ENCODE measurements around the gene TBC1D2.

The TBC1D2 gene

DNA sequence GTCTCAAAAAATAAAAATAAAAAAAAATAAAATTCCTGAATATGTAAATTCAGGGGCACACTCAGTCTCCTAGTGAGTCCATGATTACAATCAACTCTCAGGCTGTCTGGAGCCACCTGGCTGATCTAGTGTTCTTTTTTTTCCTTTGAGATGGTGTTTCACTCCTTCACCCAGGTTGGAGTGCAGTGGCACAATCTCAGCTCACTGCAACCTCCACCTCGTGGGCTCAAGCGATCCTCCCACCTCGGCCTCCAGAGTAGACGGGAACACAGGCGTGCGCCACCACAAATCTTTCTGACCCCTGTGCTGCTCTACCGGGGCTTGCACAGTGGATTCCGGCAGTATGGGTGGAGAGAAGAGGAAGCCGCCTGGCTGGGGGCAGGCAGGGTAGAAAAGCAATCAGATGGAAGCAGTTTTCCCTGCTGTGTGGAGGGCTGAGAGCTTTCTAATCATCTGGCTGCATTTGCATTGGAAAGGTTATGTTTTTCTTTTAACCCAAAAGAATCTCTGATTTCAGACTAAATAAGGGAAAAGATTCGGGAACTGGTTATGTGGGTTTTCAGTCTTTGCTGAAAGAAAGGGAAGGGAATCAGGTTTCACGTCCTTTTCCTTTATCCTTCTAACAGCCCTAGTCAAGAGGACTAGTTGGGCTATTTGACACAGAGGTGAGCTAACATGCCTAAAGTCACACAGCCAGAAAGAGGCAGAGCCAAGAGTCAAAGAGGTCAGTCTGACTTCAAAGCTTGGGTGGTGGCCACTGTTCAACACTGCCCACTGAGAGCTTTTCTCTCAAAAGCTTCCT lies 36.7 kb downstream of the TBC1D2 start:
- DNase-seq (ENCODE audit: low read depth, low spot score): peak; percentile 80
- Histone ChIP-seq H3K27me3 (ENCODE audit: control insufficient read depth, insufficient read depth, low read length) (no peaks in the 10 kb centered on the region), H3K4me1 (ENCODE audit: control insufficient read depth, insufficient read depth, low read length) (peaks cover 8% of the 10 kb centered on the region), H3K4me3 (ENCODE audit: low read length) (no peak overlapping the region), H3K27ac (ENCODE audit: low read length) (peak overlapping the region; percentile 73), H3K9me3 (ENCODE audit: control insufficient read depth, insufficient read depth, low read length) (no peaks in the 10 kb centered on the region), H3K36me3 (ENCODE audit: control insufficient read depth, insufficient read depth, low read length) (peaks cover 2% of the 10 kb centered on the region)
- no CpG with 5 or more reads among the region's 11 CpGs for WGBS (ENCODE audit: insufficient coverage, insufficient read length)

DNA sequence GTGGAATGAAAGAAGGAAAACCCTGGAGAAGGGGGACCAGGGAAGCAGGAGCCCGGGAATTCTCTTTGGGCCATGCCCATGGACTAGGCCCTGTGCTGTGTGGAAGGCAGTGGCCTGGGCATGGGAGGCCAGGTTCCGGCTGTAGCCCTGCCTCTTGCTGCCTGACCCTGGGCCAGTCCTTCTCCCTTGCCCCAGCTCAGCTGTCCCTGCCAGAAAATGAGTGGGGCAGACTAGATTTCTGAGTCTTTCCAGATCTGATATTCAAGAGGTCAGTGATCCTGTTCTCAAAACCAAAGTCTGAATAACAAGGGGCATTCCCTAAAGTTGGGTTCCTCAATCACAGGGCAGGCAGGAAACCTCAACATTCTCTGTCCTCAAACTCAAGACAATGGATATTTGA lies 38.2 kb downstream of the TBC1D2 start:
- H3K36me3 ChIP-seq (ENCODE audit: control insufficient read depth, insufficient read depth, low read length): peaks cover 2% of the 10 kb centered on the region
- H3K9me3 ChIP-seq (ENCODE audit: control insufficient read depth, insufficient read depth, low read length): no peaks in the 10 kb centered on the region
- DNase-seq (ENCODE audit: low read depth, low spot score): no peak
- peaks cover 7% of the 10 kb centered on the region for H3K4me1 ChIP-seq (ENCODE audit: control insufficient read depth, insufficient read depth, low read length)
- no peak overlapping the region for H3K27ac ChIP-seq (ENCODE audit: low read length)
- no CpG with 5 or more reads among the region's 2 CpGs for WGBS (ENCODE audit: insufficient coverage, insufficient read length)
- no peaks in the 10 kb centered on the region for H3K27me3 ChIP-seq (ENCODE audit: control insufficient read depth, insufficient read depth, low read length)
- H3K4me3 ChIP-seq (ENCODE audit: low read length): no peak overlapping the region

DNA sequence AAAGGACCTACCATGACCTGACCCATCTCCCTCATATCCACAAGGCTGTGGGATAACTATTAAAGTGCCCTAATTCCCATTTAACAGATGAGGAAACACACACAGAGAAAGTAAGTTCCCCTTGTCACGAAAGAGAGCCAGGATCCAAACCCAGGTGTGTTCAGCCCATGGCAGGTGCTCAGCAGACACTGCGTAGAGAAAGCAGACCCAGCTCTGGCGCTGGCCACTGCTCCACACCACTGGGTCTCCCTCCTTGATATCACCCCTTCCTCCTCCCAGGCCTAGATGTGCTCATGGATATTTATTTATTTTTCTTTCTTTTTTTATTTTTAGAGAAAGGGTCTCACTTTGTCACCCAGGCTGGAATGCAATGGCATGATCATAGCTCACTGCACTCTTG lies 39.1 kb downstream of the TBC1D2 start:
- Histone ChIP-seq H3K9me3 (ENCODE audit: control insufficient read depth, insufficient read depth, low read length) (no peaks in the 10 kb centered on the region), H3K4me3 (ENCODE audit: low read length) (no peak overlapping the region), H3K27ac (ENCODE audit: low read length) (no peak overlapping the region), H3K36me3 (ENCODE audit: control insufficient read depth, insufficient read depth, low read length) (peaks cover 2% of the 10 kb centered on the region), H3K4me1 (ENCODE audit: control insufficient read depth, insufficient read depth, low read length) (peaks cover 7% of the 10 kb centered on the region), H3K27me3 (ENCODE audit: control insufficient read depth, insufficient read depth, low read length) (no peaks in the 10 kb centered on the region)
- no peak for DNase-seq (ENCODE audit: low read depth, low spot score)
- no CpG with 5 or more reads among the region's 3 CpGs for WGBS (ENCODE audit: insufficient coverage, insufficient read length)

DNA sequence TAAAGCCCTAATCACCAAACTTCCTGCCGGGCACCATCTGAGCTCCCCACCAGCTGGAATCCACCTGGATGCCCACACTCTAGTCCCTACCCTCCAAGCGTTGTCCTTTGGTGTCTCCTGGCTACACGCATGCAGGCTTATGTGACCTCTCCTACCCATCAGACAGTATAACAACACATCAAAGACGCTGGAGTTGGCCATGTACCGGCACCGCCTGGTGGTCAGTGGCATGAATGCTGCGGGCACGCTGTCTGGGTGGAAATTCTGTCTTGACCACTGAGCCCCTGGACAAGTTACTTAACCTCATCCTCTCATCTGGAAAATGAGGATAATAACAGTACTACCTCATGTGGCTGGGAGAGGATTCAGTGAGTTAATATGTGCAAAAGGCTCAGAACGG lies 39.6 kb downstream of the TBC1D2 start:
- Histone ChIP-seq H3K4me3 (ENCODE audit: low read length) (no peak overlapping the region), H3K4me1 (ENCODE audit: control insufficient read depth, insufficient read depth, low read length) (peaks cover 7% of the 10 kb centered on the region), H3K36me3 (ENCODE audit: control insufficient read depth, insufficient read depth, low read length) (peaks cover 2% of the 10 kb centered on the region), H3K9me3 (ENCODE audit: control insufficient read depth, insufficient read depth, low read length) (no peaks in the 10 kb centered on the region), H3K27ac (ENCODE audit: low read length) (no peak overlapping the region), H3K27me3 (ENCODE audit: control insufficient read depth, insufficient read depth, low read length) (no peaks in the 10 kb centered on the region)
- DNase-seq (ENCODE audit: low read depth, low spot score): no peak
- no CpG with 5 or more reads among the region's 9 CpGs for WGBS (ENCODE audit: insufficient coverage, insufficient read length)

DNA sequence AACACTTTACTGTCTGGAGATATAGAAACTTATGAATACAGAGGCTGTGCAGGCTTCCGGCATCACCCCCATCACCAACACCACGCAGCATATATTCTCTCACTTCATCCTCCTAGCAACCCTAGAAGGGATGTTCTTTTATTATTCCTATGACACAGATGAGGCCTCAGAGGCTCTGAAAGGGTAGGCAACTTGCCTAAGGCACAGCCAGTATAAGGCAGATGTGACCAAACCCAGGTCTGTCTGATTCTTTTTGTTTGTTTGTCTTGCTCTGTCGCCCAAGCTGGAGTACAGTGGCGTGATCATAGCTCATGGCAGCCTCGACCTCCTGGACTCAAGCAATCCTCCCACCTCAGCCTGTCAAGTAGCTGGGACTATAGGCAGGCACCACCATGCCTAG lies 40.2 kb downstream of the TBC1D2 start:
- Histone ChIP-seq H3K27ac (ENCODE audit: low read length) (no peak overlapping the region), H3K4me1 (ENCODE audit: control insufficient read depth, insufficient read depth, low read length) (peaks cover 7% of the 10 kb centered on the region), H3K9me3 (ENCODE audit: control insufficient read depth, insufficient read depth, low read length) (no peaks in the 10 kb centered on the region), H3K4me3 (ENCODE audit: low read length) (no peak overlapping the region), H3K36me3 (ENCODE audit: control insufficient read depth, insufficient read depth, low read length) (peaks cover 6% of the 10 kb centered on the region), H3K27me3 (ENCODE audit: control insufficient read depth, insufficient read depth, low read length) (no peaks in the 10 kb centered on the region)
- no peak for DNase-seq (ENCODE audit: low read depth, low spot score)
- WGBS (ENCODE audit: insufficient coverage, insufficient read length): no CpG with 5 or more reads among the region's 5 CpGs

DNA sequence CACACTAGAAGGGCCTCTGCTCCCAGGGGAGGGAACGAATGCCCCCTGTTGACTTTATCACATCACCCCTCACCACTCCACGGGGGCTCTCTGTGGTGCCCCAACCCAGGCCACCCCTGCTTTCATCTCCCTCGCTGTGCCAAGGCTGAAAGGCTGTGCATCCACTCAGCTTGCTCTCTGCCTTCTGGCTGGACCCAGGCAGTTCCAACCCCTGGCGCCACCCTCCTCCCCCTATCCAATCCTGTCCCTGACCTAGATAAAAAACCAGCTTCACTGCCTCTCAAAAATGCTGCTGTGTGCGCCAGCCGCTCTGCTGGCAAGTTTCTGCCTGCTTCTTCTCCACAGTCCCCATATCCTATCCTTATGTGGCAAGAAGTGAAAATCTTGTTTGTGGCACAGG lies 40.6 kb downstream of the TBC1D2 start:
- Histone ChIP-seq H3K4me1 (ENCODE audit: control insufficient read depth, insufficient read depth, low read length) (peaks cover 5% of the 10 kb centered on the region), H3K9me3 (ENCODE audit: control insufficient read depth, insufficient read depth, low read length) (no peaks in the 10 kb centered on the region), H3K36me3 (ENCODE audit: control insufficient read depth, insufficient read depth, low read length) (peaks cover 6% of the 10 kb centered on the region), H3K4me3 (ENCODE audit: low read length) (no peak overlapping the region), H3K27ac (ENCODE audit: low read length) (no peak overlapping the region), H3K27me3 (ENCODE audit: control insufficient read depth, insufficient read depth, low read length) (no peaks in the 10 kb centered on the region)
- DNase-seq (ENCODE audit: low read depth, low spot score): no peak
- no CpG with 5 or more reads among the region's 6 CpGs for WGBS (ENCODE audit: insufficient coverage, insufficient read length)

DNA sequence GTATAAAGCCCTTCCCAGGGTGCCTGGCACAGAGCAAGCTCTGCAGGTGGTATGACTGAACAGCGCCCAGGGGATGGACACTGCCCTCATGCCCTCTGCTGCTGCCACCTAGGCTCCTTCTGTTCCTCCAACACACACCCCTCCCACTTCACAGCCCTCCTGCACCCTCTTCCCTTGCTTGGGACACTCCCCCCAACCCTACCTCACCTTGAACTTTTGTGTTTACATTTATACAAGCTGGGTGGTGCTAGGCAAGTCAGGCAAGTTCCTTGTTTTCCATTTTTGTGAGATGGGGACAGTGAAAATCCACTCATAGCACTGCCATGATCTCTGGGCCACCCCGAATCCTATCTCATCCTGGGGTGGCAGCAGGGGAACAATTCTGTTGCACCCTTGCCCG lies 44.2 kb downstream of the TBC1D2 start:
- no peaks in the 10 kb centered on the region for H3K27me3 ChIP-seq (ENCODE audit: control insufficient read depth, insufficient read depth, low read length)
- peaks cover 1% of the 10 kb centered on the region for H3K4me1 ChIP-seq (ENCODE audit: control insufficient read depth, insufficient read depth, low read length)
- H3K9me3 ChIP-seq (ENCODE audit: control insufficient read depth, insufficient read depth, low read length): no peaks in the 10 kb centered on the region
- no peak overlapping the region for H3K27ac ChIP-seq (ENCODE audit: low read length)
- peaks cover 10% of the 10 kb centered on the region for H3K36me3 ChIP-seq (ENCODE audit: control insufficient read depth, insufficient read depth, low read length)
- no peak for DNase-seq (ENCODE audit: low read depth, low spot score)
- WGBS (ENCODE audit: insufficient coverage, insufficient read length): no CpG with 5 or more reads among the region's 3 CpGs
- H3K4me3 ChIP-seq (ENCODE audit: low read length): no peak overlapping the region

DNA sequence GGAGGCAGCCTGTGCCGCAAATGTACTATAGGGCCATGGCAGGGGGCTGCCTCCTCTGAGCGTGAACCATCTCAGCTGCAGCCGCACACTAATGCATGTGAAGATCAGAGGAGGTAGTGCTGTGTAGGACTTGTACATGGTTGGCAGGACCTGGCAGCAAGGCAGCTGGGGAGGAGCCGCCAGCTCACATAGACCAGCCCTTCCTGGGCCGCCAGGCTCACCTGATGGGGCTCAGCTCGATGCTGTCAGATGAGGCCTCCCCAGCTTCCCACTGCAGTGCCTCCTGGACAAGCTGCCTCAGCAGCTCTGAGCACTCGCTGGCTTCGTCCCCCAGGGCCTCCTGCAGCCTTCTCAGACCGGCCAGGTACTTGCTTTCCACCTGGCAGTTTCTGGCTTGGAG lies 45.0 kb downstream of the TBC1D2 start:
- no peak for DNase-seq (ENCODE audit: low read depth, low spot score)
- Histone ChIP-seq H3K4me3 (ENCODE audit: low read length) (no peak overlapping the region), H3K27me3 (ENCODE audit: control insufficient read depth, insufficient read depth, low read length) (no peaks in the 10 kb centered on the region), H3K4me1 (ENCODE audit: control insufficient read depth, insufficient read depth, low read length) (peaks cover 1% of the 10 kb centered on the region; the same call in 1 of the 2 replicates), H3K9me3 (ENCODE audit: control insufficient read depth, insufficient read depth, low read length) (no peaks in the 10 kb centered on the region), H3K27ac (ENCODE audit: low read length) (no peak overlapping the region), H3K36me3 (ENCODE audit: control insufficient read depth, insufficient read depth, low read length) (peaks cover 10% of the 10 kb centered on the region)
- WGBS (ENCODE audit: insufficient coverage, insufficient read length): no CpG with 5 or more reads among the region's 9 CpGs

DNA sequence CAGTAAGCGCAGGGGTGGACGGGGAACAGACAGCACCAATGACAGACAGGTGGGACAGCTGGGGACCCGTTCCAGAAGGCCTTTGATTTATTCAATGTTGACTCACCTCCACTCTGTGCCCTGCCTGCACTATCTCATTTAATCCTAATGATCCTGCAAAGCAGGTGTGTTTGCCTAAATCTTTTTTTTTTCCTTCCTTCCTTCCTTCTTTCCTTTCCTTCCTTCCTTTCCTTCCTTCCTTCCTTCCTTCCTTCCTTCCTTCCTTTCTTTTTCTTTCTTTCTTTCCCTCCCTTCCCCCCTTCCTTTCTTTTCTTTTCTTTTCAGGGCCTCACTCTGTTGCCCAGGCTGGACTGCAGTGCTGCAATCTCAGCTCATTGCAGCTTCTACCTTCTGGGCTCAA lies 45.9 kb downstream of the TBC1D2 start:
- no peaks in the 10 kb centered on the region for H3K27me3 ChIP-seq (ENCODE audit: control insufficient read depth, insufficient read depth, low read length)
- DNase-seq (ENCODE audit: low read depth, low spot score): no peak
- H3K9me3 ChIP-seq (ENCODE audit: control insufficient read depth, insufficient read depth, low read length): no peaks in the 10 kb centered on the region
- H3K4me3 ChIP-seq (ENCODE audit: low read length): no peak overlapping the region
- H3K4me1 ChIP-seq (ENCODE audit: control insufficient read depth, insufficient read depth, low read length): peaks cover 1% of the 10 kb centered on the region; the same call in 1 of the 2 replicates
- no peak overlapping the region for H3K27ac ChIP-seq (ENCODE audit: low read length)
- WGBS (ENCODE audit: insufficient coverage, insufficient read length): no CpG with 5 or more reads among the region's 3 CpGs
- H3K36me3 ChIP-seq (ENCODE audit: control insufficient read depth, insufficient read depth, low read length): peaks cover 10% of the 10 kb centered on the region

DNA sequence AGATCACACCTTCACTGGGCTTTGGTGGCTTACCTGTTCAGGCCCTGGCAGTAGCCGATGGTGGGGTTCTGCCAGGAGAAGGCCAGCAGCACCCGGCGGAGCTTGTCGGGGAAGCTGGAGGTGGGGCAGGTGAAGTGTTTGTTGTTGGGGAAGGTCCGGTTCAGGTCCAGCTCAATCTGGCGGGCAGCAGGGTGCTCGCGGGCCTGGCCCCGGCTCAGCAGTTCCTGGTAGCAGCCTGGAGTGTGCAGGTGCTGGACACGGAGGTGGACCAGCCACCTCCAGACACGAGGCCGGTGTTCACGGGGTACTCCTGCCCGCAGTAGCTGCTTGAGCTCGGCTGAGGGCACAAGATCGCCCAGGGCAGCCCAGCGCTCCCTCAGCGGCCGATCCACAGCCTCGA lies 46.8 kb downstream of the TBC1D2 start:
- Histone ChIP-seq H3K36me3 (ENCODE audit: control insufficient read depth, insufficient read depth, low read length) (peaks cover 10% of the 10 kb centered on the region), H3K27ac (ENCODE audit: low read length) (no peak overlapping the region), H3K4me3 (ENCODE audit: low read length) (no peak overlapping the region), H3K9me3 (ENCODE audit: control insufficient read depth, insufficient read depth, low read length) (no peaks in the 10 kb centered on the region), H3K4me1 (ENCODE audit: control insufficient read depth, insufficient read depth, low read length) (peaks cover 1% of the 10 kb centered on the region; the same call in 1 of the 2 replicates), H3K27me3 (ENCODE audit: control insufficient read depth, insufficient read depth, low read length) (no peaks in the 10 kb centered on the region)
- no CpG with 5 or more reads among the region's 20 CpGs for whole genome bisulfite sequencing (ENCODE audit: insufficient coverage, insufficient read length)
- no peak for DNase-seq (ENCODE audit: low read depth, low spot score)

DNA sequence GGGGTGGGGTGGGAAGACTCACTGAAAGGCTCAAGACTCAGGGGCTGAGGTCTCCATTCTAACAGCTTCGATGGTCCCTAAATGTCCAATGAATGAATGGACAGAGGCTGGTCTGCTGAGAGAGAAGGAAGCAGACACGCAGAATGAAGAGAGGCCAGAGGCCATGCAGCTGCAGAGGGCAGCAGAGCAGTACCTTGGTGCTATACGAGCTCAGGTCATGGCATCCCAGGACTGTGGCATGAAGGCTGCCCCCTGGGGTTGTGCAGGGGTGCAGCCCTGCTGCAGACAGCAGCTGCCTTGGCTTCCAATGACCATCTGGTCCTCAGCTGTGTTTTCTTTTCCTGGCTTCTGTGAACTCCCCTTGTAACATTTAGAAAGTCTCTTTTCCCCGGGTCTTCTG lies 47.8 kb downstream of the TBC1D2 start:
- H3K4me1 ChIP-seq (ENCODE audit: control insufficient read depth, insufficient read depth, low read length): peaks cover 1% of the 10 kb centered on the region; the same call in 1 of the 2 replicates
- H3K4me3 ChIP-seq (ENCODE audit: low read length): no peak overlapping the region
- peaks cover 10% of the 10 kb centered on the region for H3K36me3 ChIP-seq (ENCODE audit: control insufficient read depth, insufficient read depth, low read length)
- H3K27ac ChIP-seq (ENCODE audit: low read length): no peak overlapping the region
- no peaks in the 10 kb centered on the region for H3K9me3 ChIP-seq (ENCODE audit: control insufficient read depth, insufficient read depth, low read length)
- WGBS (ENCODE audit: insufficient coverage, insufficient read length): no CpG with 5 or more reads among the region's 4 CpGs
- no peak for DNase-seq (ENCODE audit: low read depth, low spot score)
- no peaks in the 10 kb centered on the region for H3K27me3 ChIP-seq (ENCODE audit: control insufficient read depth, insufficient read depth, low read length)

Measured in iPS DF 6.9 (cell line).